Prostate gland (tissue), 2 donors: ENCODE measurements around the gene GALNT14.

ENCODE experiments used
- CTCF ChIP-seq, 4 experiments: fragments of 200-600 bp in 2 of 4; fragments of 450-650 bp in 2 of 4; sonication (generic) in 2 of 4; IDR thresholded peaks; 1 replicate in 3 of 4; 2 replicates in 1 of 4; pipeline ENCODE4 v1.5.1; 2016 to 2019; ENCODE audit warnings: antibody characterized with exemption in 4 of 4, mild to moderate bottlenecking in 2 of 4, moderate library complexity in 2 of 4
- POLR2A ChIP-seq: fragments of 450-650 bp; IDR thresholded peaks from one replicate; pipeline ENCODE4 v1.6.1; 2016; ENCODE audit warnings: antibody characterized with exemption, mild to moderate bottlenecking

GRCh38 chr2:31171142-31171541, 32.9 kb upstream of the GALNT14 start:
- TF ChIP-seq POLR2A: no peak
- TF ChIP-seq CTCF (IDR thresholded peaks at IDR 0.05): no peak
